ENCODE data around the gene OSMR. TPM values are rescaled to one million over a fixed set of nuclear protein-coding genes. Genes with fewer than 3 reads are reported as not detected.
"Not testable (repeated sequence)": the region's sequence is repeated elsewhere in the genome, so short reads cannot be mapped to it uniquely, and the experiment has no call there.

OSMR gene
- polyA plus RNA-seq, 10 donors = 6.5 to 9.5 (median 8.6) TPM

DNA sequence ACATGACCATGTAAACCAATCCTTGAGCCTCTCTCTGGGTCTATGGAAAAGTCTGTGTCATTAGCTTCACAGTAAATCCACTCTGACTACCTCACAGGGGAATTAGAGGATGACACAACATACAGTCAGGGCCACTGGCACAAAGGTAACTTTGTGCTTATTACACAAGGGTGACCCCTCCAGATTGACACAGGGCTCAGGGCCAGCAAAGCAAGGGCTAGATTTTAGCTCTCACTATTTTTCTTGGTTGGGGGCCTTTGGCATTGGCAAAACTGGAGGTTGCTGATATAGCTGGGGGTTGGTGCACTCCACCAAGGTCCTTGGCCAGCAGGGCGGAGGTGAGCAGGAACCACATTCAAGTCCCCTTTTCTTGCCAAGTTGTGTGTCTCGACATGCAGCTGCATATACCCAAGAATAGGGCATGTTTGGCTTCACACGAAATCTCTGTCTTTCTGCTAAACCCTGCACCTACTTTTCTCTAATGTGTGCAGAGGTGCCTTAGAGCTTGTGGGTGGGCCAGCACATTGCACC, 15.2 kb upstream of the OSMR start:
- no peak for DNase-seq

DNA sequence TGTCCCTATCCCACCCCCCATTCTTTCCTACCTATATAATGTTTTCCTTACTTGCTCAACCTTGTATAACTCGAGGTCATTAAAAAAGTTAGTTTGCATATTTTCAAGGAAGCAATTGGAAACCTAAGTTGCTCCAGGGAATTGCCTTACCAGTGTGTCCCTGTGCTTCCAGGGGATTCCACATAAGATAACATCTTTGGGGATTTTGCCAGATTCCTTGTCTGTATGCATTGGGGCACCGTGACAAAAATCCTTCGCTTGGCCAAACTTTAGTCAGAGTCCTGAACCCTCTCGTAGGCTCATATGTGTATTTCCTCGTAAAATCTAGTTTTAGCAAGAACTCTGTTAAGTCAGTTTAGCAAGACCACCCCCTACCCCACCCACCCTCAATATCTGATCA, 14.7 kb upstream of the OSMR start:
- DNase-seq = no peak

DNA sequence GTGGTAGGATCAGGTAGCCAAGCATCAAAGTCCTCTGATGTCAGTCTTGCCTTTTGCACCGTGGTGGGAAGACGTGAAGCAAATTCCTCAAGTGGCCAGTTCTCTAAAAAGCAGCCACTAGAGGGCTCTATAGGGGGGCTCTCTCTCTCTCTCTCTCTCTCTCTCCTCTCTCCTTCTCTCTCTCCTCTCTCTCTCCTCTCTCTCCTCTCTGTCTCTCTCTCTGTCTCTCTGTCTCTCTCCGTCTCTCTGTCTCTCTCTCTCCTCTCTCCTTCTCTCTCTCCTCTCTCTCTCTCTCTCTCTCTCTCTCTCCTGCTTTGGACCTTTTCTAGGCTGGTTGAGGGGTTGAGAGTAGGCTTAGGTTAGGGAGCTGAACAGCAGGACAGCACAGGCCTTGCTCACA, 13.9 kb upstream of the OSMR start:
- no peak for DNase-seq

DNA sequence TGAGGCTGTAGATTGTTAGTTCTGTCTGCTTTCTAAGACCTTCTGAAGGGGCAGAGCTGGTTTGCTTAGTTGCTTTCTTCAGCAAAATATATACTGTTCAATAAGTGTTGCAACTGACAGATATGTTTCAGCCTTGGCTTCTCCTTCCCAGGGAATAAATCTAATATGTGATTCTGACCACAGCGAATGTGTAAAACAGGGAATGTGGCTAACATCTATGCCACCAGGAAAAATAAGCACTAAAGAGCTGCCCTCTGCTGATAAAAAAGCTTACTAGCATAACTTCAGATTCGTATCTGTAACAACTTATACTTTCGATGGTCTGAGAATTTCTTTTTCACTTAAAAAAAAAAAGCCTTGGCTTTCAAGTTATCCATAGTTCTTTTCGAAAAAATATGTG, 13.0 kb upstream of the OSMR start:
- DNase-seq = no peak

DNA sequence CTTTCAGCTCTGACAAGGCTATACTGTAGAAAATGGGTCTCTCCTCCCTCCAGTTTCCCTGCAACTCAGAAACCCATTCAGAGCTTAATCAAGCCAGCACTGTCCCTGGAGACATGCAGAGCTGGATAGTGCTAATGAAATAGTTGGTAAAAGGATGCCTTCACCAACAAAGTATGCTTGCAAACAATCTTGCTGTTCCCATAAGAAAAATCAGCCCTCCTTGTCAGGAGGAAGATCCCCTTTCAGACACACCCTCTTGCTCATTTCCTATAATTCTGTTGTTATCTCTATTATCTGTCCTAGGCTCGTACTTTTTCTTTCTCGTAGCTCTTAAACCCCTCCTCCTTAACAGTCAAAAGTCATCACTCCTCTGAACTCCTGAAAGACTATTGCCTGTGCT, 9.9 kb upstream of the OSMR start:
- DNase-seq = no peak

DNA sequence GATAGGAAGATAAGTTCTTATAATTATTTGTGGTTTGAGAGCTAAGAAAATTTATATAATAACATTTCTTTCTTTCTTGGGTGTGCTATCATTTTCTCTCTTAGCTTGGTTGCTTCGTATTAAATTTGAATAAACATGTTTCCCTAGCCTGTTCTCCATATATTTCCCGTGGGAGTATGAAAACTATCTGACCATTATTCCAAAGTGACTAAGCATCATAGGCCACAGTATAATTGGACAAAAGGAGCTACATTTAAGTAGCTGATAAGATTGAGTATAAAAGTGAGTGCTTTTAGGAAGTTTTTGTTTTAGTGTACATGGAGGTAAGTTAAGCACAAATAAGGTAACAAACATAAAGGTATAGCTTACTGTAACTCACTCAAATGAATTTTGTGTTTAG, 8.4 kb upstream of the OSMR start:
- no peak for DNase-seq

DNA sequence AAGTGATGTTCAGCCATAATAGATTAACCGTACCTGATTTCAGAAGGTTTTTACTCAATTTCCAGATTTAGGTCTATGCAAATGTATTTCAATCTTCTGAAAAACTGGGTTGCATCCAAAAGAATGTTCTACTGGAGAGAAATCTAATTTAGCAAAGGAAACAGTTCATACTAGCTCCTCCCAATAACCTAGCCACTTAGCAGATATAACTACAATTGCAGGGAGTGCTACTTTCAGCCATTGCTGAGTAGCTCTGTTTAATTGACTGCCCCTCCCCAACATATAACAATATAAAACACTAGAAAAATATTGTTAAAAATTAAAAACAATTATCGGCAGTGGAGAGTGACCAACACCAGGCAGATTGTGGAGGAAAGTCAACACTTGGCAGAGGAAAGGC, 7.9 kb upstream of the OSMR start:
- DNase-seq = no peak

DNA sequence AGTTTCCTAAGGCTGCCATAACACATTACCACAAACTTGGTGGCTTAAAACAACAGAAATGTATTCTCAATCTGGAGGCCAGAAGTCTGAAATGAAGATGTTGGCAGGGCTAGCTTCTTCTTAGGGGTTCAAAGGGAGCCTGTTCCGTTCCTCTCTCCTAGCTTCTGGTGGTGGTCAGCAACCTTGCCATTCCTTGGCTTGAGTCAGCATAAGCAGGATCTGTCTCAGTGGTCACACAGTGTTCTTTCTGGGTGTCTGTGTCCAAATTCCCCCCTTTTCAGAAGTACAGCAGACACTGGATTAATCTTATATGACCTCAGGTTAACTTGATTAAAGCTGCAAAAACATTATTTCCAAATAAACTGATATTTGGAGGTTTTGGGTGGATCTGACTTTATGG, 2.1 kb upstream of the OSMR start:
- DNase-seq = no peak

DNA sequence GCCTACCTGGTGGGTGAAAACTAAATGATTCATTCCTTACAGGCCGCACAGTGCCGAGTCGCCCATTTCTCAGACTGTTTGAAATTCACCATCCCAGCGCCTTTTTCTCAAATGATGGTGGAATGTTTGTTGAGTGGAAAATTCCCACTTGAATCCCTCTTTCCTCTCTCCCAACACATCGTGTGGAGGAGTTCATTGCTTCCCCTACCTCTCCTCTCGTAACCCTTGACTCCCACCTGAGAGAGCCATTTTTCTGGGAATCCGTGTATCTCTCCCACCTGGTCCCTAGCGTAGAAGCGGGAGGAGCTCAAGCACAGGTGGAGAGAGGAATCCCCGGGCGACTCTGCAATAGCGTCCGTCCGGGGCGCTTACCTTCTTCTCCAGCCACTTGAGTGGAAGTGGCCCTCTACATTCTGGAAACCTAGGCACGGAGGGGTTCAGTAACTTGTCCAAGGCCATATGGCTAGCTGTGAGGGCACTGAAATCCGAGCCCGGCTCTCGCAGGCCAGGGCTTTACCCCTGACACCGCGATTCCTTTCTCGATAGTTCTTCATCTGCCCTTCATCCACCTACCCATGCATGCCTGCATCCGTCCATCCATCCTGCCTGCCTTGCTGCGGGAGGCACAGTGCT, 683 bp downstream of the OSMR start:
- DNase-seq = peak in 1 of 3 donors; percentile 39

DNA sequence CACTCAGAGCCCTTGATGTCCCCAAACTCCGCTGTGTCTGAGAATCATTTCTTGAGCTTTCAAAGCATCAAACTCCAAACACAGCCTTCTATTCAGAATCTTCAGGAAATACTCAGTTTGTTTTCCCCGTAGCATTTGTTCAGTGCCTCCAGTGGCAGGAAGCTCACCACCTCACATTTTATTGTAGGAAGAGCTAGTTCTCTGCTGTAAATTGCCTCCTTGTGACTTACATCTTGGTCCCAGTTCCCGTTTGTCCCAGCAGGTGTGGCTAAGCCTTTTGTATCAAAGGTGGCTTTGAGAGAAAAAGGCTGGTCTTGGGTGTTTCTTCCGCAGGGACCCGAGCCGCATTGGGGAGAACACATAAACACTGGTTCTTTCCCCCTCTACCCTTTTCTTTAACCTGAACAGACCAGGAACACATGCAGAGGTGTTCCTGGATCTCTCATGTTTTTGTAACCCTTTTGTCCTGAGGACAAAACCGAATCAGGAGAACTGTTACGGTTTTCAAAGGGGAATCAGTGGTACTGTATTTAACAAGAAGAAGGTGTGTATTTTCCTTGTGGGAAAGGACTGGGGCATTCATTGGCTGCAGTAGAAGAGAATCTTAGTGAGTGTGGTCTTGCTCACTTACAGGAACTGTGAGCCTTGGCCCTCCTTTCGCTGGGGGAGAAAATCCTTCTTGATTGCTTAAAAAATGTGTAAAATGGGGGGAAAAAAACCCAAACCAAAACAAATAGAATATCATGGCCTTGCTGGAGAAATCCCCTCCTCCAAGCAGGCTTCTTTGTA, 1.9 kb downstream of the OSMR start:
- no peak for DNase-seq

DNA sequence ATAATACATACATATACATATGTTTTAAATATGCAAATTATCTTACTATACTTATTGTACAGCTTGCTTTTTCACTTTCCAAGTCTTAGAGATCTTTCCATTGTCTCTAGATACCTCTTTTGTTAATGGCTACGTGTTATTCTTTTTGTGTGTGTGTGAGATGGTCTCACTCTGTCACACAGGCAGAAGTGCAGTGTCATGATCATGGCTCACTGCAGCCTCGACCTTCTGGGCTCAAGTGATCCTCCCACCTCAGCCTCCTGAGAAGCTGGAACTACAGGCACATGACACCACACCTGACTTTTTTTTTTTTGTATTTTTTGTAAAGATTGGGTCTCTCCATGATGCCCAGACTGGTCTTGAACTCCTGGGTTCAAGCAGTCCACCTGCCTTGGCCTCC, 2.8 kb downstream of the OSMR start:
- no peak for DNase-seq

DNA sequence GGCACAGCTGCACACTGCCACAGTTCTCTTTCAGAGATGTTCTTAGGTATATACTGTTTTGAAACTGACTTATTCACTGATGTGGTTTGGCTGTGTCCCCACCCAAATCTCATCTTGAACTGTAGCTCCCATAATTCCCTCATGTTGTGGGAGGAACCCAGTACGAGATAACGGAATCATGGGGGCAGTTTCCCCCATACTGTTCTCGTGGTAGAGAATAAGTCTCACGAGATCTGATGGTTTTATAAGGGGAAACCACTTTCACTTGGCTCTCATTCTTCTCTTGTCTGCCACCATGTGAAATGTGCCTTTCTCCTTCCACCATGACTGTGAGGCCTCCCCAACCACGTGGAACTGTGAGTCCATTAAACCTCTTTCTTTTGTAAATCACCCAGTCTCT, 5.8 kb downstream of the OSMR start:
- not testable (repeated sequence) for DNase-seq

DNA sequence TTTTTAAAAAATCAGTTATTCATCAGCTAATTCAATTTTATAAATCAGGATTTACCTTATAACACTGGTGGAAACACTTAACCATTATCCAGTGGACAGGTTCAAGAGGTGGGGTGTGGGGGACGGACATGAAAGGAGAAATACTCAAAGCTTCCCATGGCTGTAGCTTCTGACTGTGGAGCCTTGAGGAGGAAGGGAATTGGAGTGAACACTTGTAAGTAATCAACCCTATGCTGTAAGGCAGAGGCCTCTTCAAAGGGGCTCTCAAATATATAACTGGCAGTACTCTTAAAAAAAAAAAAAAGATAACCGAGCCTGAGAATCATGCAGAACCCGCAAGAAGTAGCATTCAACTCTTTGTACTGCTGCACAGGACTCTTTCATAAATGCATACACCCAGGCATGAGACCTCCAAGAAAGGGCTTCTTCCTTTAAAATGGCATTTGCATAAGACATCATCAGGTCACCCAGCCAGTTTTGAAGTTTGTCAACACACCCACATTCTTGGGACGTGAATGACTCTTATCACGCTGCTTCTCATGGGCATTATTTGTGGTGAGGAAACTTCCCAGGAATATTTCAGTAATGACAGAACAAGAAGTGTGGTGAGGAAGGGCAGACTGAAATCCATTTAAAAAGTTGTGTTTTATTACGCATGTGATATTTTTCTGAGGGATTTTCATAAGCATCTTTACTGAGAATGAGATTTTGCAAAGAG, 8.1 kb downstream of the OSMR start:
- peak in 1 of 3 donors; percentile 83 for DNase-seq

DNA sequence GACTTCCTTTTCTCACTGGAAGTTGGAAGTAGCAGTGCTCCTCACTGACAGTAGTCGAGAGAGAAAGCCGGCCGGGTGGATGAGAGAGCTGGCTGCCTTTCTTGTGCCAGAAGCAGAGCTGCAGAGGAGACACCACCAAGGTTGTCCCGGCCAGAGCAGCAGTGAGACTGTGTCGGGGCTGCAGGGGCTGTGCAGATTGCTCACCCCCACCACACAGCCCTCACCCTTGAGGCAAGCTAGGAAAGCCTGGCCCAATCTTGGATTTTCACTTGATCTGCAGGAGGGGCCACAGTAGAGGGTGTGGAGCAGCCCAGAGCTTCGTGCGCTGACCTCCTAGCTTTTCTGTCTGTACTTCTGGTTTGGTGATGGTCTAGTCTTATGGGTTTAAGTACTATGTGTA, 9.1 kb downstream of the OSMR start:
- DNase-seq = no peak

DNA sequence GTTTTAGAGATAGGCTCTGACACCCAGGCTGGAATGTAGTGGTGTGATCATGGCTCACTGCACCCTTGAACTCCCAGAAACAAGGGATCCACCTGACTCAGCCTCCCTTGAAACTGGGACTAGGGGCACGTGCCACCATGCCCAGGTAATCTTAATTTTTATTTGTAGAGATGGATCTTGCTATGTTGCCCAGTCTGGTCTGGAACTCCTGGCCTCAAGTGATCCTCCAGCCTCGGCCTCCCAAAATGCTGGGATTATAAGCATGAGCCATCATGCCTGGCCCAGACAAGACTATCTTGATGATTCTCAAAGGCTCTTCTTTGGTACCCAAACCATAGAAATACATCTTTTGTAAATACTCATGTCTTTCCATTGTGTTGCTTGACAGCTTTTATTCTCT, 10.8 kb downstream of the OSMR start:
- DNase-seq = no peak

DNA sequence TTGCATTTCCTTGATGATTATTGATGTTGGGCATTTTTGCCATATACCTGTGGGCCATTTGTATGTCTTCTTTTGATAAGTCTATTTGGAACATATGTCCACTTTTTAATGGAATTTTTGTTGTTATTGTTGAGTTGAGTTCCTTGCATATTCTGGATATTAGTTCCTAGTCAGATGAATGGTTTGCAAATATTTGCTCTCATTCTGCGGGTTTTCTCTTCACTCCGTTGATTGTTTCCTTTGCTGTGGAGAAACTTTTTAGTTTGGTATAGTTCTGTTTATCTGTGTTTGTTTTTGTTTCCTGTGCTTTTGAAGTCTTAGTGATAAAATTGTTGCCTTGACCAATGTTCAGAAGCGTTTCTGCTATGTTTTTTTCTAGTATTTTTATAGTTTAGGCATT, 13.0 kb downstream of the OSMR start:
- no peak for DNase-seq

DNA sequence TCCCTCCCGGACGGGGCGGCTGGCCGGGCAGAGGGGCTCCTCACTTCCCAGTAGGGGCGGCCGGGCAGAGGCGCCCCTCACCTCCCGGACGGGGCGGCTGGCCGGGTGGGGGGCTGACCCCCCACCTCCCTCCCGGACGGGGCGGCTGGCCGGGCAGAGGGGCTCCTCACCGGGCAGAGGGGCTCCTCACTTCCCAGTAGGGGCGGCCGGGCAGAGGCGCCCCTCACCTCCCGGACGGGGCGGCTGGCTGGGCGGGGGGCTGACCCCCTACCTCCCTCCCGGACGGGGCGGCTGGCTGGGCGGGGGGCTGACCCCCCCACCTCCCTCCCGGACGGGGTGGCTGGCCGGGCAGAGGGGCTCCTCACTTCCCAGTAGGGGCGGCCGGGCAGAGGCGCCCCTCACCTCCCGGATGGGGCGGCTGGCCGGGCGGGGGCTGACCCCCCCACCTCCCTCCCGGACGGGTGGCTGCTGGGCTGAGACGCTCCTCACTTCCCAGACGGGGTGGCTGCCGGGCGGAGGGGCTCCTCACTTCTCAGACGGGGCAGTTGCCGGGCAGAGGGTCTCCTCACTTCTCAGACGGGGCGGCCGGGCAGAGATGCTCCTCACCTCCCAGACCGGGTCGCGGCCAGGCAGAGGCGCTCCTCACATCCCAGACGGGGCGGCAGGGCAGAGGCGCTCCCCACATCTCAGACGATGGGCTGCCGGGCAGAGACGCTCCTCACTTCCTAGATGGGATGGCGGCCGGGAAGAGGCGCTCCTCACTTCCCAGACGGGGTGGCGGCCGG, 16.4 kb downstream of the OSMR start:
- not testable (repeated sequence) for DNase-seq

DNA sequence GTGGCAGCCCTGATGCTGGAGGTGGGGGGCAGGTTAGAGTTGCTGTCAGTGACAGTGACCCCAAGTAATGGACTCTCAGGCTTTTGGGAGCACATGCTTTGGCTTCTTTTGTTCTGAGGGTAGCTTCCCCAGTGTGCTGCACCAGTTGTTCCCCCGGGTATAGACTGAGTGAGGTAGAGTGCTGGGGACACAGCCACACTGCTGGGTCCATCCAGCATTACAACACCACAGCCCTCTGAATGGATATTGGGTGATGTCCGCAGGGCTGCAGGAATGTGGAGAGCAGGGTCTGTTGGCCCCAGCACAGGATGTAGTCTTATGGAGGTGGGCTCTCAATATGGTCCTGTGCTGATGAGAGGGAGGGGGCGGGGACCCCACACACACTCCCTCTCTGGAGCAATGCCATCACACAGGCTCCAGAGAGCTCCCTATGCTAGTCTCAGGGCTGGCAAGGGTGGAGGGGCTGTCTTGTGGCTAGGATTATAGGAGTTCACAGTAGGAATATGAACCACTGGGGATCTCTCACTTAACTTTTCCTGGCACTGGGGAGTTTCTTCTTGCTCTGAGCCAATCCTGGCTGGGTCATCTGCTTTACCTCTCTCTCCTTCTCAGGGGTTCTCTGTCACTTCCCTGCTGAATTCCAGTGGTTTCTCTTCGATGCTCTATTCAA, 20.7 kb downstream of the OSMR start:
- DNase-seq = no peak

DNA sequence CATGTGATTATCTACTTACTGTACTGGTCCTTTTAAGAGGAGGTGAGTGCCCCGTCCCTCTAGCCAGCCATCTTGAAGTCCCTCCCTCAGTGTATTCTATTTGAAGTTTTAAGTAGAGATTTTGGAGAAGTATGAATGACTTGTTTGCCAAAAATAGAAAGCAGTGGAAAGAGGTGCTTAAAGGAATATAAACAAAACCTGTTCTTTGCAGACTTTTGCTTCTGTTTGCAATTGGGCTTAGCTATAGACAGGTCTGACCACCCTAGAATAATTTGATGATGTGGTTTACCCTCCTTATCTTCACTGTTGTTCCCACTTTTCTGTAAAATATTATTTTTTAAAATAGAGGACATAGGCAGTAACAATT, 21.2 kb downstream of the OSMR start:
- DNase-seq = no peak

DNA sequence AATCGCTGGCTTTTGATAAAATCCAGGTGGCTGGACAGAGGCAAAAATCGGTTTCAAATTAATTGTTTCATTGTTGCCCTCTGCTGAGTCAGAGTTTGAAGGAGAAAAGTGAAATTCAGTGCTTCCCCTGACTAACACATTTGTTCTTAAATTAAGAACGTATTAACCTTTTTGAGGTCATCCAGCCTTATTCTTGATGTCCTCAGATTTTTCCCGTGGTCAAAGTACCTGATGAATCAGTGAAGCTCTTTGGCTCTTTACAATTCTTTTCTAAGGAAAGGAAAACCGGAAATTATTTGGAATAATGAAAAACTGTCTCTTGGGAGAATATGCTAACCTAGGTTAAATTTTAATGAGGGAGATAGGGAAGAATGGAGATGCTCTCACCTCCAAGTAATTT, 21.6 kb downstream of the OSMR start:
- DNase-seq = no peak

DNA sequence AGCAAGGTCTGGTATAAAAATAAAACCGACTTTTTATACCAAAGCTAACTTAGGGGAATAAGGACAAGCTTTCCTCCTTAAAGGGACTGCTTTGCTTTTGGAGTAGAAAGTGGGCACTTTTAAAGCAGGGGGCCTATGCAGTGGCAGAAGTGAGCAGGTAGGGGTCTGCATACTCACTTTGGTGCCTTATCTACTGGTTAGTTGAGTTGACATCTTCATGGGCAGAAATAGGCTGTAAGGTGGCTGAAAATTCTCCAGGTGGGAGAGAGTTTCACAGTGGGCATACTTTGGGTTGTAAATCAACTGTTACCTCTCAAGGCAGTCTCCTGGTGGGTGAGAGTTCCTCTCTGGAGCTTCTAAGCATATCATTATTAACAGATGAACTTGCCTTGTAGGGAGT, 24.8 kb downstream of the OSMR start:
- DNase-seq = no peak

All from muscle of back (tissue), 11 donors.